GM12878 (cell line): ENCODE measurements around the gene CAMK2B. TPM values are rescaled to one million over a fixed set of nuclear protein-coding genes. Genes with fewer than 3 reads are reported as not detected.

Experiments used
- ATAC-seq: fragments of 200-7000 bp; cut with Tn5 transposase; 3 replicates; pipeline ENCODE4 v1.9.1; 2020; ENCODE audit warnings: mild to moderate bottlenecking, moderate library complexity
- BruUV-seq: library from RNA; stranded (reverse); fragments of 400-500 nt; replicated peaks from 2 replicates; lab custom pipeline; 2021; lab: Mats Ljungman, UMichigan
- CTCF ChIA-PET: fragments of 300-600 bp; sonication (Branson Sonifier 250); formaldehyde crosslinking; extraction: SDS; loops from one replicate; lab custom pipeline; 2021; ENCODE audit warnings: inconsistent platforms; lab: Yijun Ruan, JAX
- POLR2A ChIA-PET: fragments of 350-600 bp; formaldehyde crosslinking; extraction: SDS; loops from one replicate; lab custom pipeline; 2021; ENCODE audit warnings: inconsistent platforms; lab: Charles Lee
- RAD21 ChIA-PET: fragments of 300-600 bp; sonication (Branson Sonifier 250); formaldehyde crosslinking; loops from one replicate; lab custom pipeline; 2023; ENCODE audit warnings: antibody characterized with exemption; ENCODE audit not compliant: unreplicated experiment; lab: Charles Lee
- SMC1A ChIA-PET: fragments of 300-600 bp; sonication (Branson Sonifier 250); formaldehyde crosslinking; loops from one replicate; lab custom pipeline; 2023; ENCODE audit not compliant: unreplicated experiment, uncharacterized antibody; lab: Charles Lee
- DNase-seq: peaks from one replicate; pipeline ENCODE4 v3.0.0-alpha.2; 2011; ENCODE audit warnings: low read depth, low spot score
- FAIRE-seq: peaks from 3 replicates; lab custom pipeline; 2011; peaks lifted over from hg19 to GRCh38; lab: Jason Lieb, UNC
- H2AFZ ChIP-seq: 2 replicates; pipeline ENCODE4 v1.6.0; 2011; ENCODE audit warnings: low read depth, low read length, control low read depth; ENCODE audit not compliant: control insufficient read depth
- H3K27ac ChIP-seq: 2 replicates; pipeline ENCODE4 v1.5.1; 2011; ENCODE audit warnings: control low read depth; ENCODE audit not compliant: control insufficient read depth, insufficient read depth
- H3K27me3 ChIP-seq, 2 experiments: replicated peaks in 1 of 2; 2 replicates each; pipeline versions ENCODE4 v1.6.0 to v1.6.1; 2011; ENCODE audit warnings: low read length in 1 of 2; ENCODE audit not compliant: control insufficient read depth in 2 of 2, insufficient read depth in 2 of 2
- H3K36me3 ChIP-seq, 2 experiments: 2 replicates each; pipeline ENCODE4 v1.5.1; 2011; ENCODE audit warnings: low read length in 1 of 2; ENCODE audit not compliant: control insufficient read depth in 2 of 2, insufficient read depth in 2 of 2
- H3K4me1 ChIP-seq: 2 replicates; pipeline ENCODE4 v1.6.1; 2011; ENCODE audit warnings: mild to moderate bottlenecking, low read length, moderate library complexity, mixed read lengths; ENCODE audit not compliant: control insufficient read depth, insufficient read depth
- H3K4me2 ChIP-seq: 2 replicates; pipeline ENCODE4 v1.6.0; 2011; ENCODE audit warnings: control low read depth; ENCODE audit not compliant: control insufficient read depth, insufficient read depth
- H3K4me3 ChIP-seq: fragments of 200-600 bp; sonication (generic); 2 replicates; pipeline ENCODE4 v1.5.1; 2016
- H3K79me2 ChIP-seq: 2 replicates; pipeline ENCODE4 v1.6.0; 2011; ENCODE audit warnings: low read length; ENCODE audit not compliant: control insufficient read depth, insufficient read depth
- H3K9ac ChIP-seq: 2 replicates; pipeline ENCODE4 v1.8.0; 2011; ENCODE audit warnings: low read length, control low read depth, mixed read lengths; ENCODE audit not compliant: control insufficient read depth, insufficient read depth
- H3K9me3 ChIP-seq: replicated peaks from 3 replicates; pipeline ENCODE4 v1.5.1; 2011; ENCODE audit warnings: mild to moderate bottlenecking, low read length; ENCODE audit not compliant: control insufficient read depth, insufficient read depth
- H4K20me1 ChIP-seq: 2 replicates; pipeline ENCODE4 v1.6.0; 2011; ENCODE audit not compliant: control insufficient read depth, insufficient read depth
- BHLHE40 ChIP-seq, 2 experiments: fragments of 450-650 bp in 1 of 2; IDR thresholded peaks; 2 replicates each; pipeline ENCODE4 v1.6.1; 2011 to 2017; ENCODE audit warnings: low read depth in 2 of 2, borderline replicate concordance in 1 of 2, improper control_type of control experiment in 1 of 2, low read length in 1 of 2, mild to moderate bottlenecking in 1 of 2
- CHD2 ChIP-seq: IDR thresholded peaks from 2 replicates; pipeline ENCODE4 v1.6.1; 2011; ENCODE audit warnings: low read depth, low read length, improper control_type of control experiment, borderline replicate concordance
- POLR2AphosphoS2 ChIP-seq: IDR thresholded peaks from 2 replicates; pipeline ENCODE4 v1.6.1; 2011; ENCODE audit warnings: low read depth, mild to moderate bottlenecking, low read length, improper control_type of control experiment, moderate library complexity
- RFX5 ChIP-seq: IDR thresholded peaks from 2 replicates; pipeline ENCODE4 v1.6.1; 2011; ENCODE audit warnings: low read depth, low read length, improper control_type of control experiment
- SPI1 ChIP-seq: IDR thresholded peaks from 2 replicates; pipeline ENCODE4 v1.6.1; 2011; ENCODE audit warnings: low read depth, mild to moderate bottlenecking, low read length, moderate library complexity, borderline replicate concordance; ENCODE audit not compliant: insufficient read depth
- SRF ChIP-seq, 2 experiments: IDR thresholded peaks; 2 replicates each; pipeline ENCODE4 v1.6.1; 2011; ENCODE audit warnings: low read depth in 2 of 2, low read length in 2 of 2, mild to moderate bottlenecking in 1 of 2, moderate library complexity in 1 of 2
- TARDBP ChIP-seq: IDR thresholded peaks from 2 replicates; pipeline ENCODE4 v1.6.1; 2016; ENCODE audit warnings: borderline replicate concordance
- WGBS: methylation state at CpG from one replicate; pipeline ENCODE4 v1.1.6; 2016; ENCODE audit warnings: low lambda C conversion rate; ENCODE audit not compliant: insufficient replicate concordance, insufficient coverage; ENCODE audit errors: missing lambda C conversion rate; 5-methylcytosine and 5-hydroxymethylcytosine counted together
- in situ Hi-C: fragments of 300-500 bp; cut with MboI; formaldehyde crosslinking; loops from 9 replicates; pipeline ENCODE4 v1.14.3; 2018; ENCODE audit warnings: mixed read lengths
- intact Hi-C: fragments of 100-400 bp; cut with micrococcal nuclease; formaldehyde crosslinking; loops from one replicate; pipeline ENCODE4 v1.14.2; 2022; ENCODE audit not compliant: unreplicated experiment
- polyA plus RNA-seq, 11 experiments: library from polyadenylated mRNA; depleted of rRNA in 4 of 11; unstranded in 6 of 11; stranded (reverse) in 5 of 11; fragments of >200 nt; fragmentation: Nextera tagmentation in 4 of 11; fragmentation: Illumina TruSeq in 1 of 11; extraction: Ambion mirVana in 4 of 11; extraction: Trizol in 1 of 11; gene quantifications; 1 replicate in 1 of 11; 2 replicates in 10 of 11; pipeline versions ENCODE4 v1.2.1 to v1.2.3, GENCODE V29; 2011 to 2016; ENCODE audit warnings: inconsistent platforms in 2 of 11, missing spikeins in 2 of 11, low read depth in 1 of 11
- total RNA-seq, 4 experiments: library from RNA; depleted of rRNA in 3 of 4; stranded (reverse); fragments of >200 nt in 3 of 4; fragmentation: Illumina TruSeq in 1 of 4; extraction: Trizol in 1 of 4; gene quantifications; 2 replicates each; pipeline versions ENCODE4 v1.2.1 to v1.2.3, GENCODE V29; 2013 to 2021
- TF ChIP-seq, protein P1 (sequence below): IDR thresholded peaks from 2 replicates; pipeline ENCODE4 v1.6.1; 2012; ENCODE audit warnings: low read depth, low read length, improper control_type of control experiment
- TF ChIP-seq, protein P2 (sequence below): fragments of 450-650 bp; IDR thresholded peaks from 2 replicates; pipeline ENCODE4 v1.6.1; 2018; ENCODE audit warnings: borderline replicate concordance, mild to moderate bottlenecking; ENCODE audit not compliant: partially characterized antibody
- TF ChIP-seq, protein P3 (sequence below), 3 experiments: IDR thresholded peaks in 2 of 3; conservative IDR thresholded peaks in 1 of 3; 2 replicates each; pipeline ENCODE4 v1.5.1; 2011; ENCODE audit warnings: low read depth in 3 of 3, low read length in 3 of 3, mild to moderate bottlenecking in 3 of 3, control low read depth in 2 of 3, moderate library complexity in 2 of 3, inconsistent platforms in 1 of 3, mixed read lengths in 1 of 3; ENCODE audit not compliant: control insufficient read depth in 2 of 3, insufficient read depth in 1 of 3; ENCODE audit errors: extremely low read depth in 1 of 3
- TF ChIP-seq, protein P4 (sequence below): IDR thresholded peaks from 2 replicates; pipeline ENCODE4 v1.6.1; 2012; ENCODE audit warnings: low read depth, low read length, improper control_type of control experiment

CAMK2B gene
- total and polyA plus RNA-seq, 10 of the 15 experiments (the other 5 are each of a cell fraction or from before 2014, with no cell fraction given): 0.06 to 0.23 (median 0.11) TPM; not detected in 5

DNA sequence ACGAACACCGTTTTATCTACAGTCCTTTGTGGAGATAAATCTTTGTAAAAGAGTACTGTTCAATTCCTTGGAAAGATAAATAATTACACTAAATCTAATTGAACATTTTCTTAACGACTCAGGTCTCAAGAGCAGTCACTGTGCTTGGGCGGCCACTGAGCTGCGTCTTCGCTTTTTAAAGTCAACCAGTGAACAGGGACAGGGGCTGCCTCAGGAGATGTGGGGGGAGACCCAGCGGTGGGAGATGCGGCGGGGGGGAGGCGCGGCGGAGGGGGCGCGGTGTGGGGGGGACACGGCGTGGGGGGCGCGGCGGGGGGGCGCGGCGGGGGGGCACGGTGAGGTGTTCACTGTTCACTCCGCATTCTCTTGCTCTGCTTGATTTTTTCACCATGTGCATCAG lies 39.8 kb downstream of the CAMK2B start (continued):
- TF ChIP-seq, protein P1, sequence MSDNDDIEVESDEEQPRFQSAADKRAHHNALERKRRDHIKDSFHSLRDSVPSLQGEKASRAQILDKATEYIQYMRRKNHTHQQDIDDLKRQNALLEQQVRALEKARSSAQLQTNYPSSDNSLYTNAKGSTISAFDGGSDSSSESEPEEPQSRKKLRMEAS: no peak
- TF ChIP-seq, protein P2, sequence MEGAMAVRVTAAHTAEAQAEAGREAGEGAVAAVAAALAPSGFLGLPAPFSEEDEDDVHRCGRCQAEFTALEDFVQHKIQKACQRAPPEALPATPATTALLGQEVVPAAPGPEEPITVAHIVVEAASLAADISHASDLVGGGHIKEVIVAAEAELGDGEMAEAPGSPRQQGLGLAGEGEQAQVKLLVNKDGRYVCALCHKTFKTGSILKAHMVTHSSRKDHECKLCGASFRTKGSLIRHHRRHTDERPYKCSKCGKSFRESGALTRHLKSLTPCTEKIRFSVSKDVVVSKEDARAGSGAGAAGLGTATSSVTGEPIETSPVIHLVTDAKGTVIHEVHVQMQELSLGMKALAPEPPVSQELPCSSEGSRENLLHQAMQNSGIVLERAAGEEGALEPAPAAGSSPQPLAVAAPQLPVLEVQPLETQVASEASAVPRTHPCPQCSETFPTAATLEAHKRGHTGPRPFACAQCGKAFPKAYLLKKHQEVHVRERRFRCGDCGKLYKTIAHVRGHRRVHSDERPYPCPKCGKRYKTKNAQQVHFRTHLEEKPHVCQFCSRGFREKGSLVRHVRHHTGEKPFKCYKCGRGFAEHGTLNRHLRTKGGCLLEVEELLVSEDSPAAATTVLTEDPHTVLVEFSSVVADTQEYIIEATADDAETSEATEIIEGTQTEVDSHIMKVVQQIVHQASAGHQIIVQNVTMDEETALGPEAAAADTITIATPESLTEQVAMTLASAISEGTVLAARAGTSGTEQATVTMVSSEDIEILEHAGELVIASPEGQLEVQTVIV: no peak
- TF ChIP-seq, protein P3, sequence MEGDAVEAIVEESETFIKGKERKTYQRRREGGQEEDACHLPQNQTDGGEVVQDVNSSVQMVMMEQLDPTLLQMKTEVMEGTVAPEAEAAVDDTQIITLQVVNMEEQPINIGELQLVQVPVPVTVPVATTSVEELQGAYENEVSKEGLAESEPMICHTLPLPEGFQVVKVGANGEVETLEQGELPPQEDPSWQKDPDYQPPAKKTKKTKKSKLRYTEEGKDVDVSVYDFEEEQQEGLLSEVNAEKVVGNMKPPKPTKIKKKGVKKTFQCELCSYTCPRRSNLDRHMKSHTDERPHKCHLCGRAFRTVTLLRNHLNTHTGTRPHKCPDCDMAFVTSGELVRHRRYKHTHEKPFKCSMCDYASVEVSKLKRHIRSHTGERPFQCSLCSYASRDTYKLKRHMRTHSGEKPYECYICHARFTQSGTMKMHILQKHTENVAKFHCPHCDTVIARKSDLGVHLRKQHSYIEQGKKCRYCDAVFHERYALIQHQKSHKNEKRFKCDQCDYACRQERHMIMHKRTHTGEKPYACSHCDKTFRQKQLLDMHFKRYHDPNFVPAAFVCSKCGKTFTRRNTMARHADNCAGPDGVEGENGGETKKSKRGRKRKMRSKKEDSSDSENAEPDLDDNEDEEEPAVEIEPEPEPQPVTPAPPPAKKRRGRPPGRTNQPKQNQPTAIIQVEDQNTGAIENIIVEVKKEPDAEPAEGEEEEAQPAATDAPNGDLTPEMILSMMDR (IDR thresholded peaks at IDR 0.05 in 2 of 3, conservative IDR thresholded peaks at IDR 0.05 in 1 of 3; ENCODE audit: control insufficient read depth in 2 of 3, extremely low read depth in 1 of 3, insufficient read depth in 1 of 3, low read depth in 3 of 3, low read length in 3 of 3): no peak

DNA sequence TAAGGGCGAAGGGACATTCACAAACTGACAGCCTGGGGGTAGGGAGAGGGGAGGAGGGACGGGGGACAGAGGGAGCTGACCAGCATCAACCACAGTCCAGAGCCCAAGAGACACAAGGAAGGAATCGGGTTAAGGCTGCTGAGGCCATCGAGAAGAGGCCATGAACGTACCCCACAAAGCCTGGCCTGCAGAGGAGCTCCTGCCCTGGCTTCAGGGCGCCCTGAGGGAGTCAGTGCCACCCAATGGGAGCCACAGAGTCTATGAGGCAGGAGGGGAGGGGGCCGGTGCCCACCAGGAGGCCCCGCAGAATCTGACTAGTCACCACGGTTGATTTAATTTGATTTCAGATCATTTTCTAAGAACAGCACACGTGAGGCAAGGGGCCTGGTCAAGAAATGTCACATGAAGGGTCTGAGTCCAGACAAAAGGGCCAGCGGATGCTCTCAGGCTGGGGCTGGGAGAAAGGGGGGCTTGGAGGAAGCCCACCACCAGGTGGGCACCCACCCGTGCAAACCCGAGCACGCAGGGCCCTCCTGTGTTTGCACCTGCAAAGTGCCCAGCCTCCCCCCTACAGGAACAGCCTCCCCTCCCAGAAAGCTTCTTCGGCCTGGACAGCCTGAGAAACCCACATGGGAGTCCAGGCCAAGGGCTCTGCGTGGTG lies 40.4 kb downstream of the CAMK2B start:
- CTCF ChIA-PET: no interaction called here

More for the DNA sequence above, 40.4 kb downstream of the CAMK2B start:
- Histone ChIP-seq H3K36me3 (no peaks in the 10 kb centered on the region), H3K79me2 (no peaks in the 10 kb centered on the region), H2AFZ (no peak overlapping the region), H3K4me3 (no peak overlapping the region), H3K9me3 (no peaks in the 10 kb centered on the region), H3K4me1 (no peaks in the 10 kb centered on the region), H3K27me3 (no peaks in the 10 kb centered on the region; a peak in 1 of 4 replicates), H4K20me1 (no peaks in the 10 kb centered on the region), H3K27ac (no peak overlapping the region), H3K4me2 (no peak overlapping the region), H3K9ac (no peak overlapping the region)
- FAIRE-seq (no peak), DNase-seq (no peak), ATAC-seq (no peak)
- intact Hi-C loops: no loop called here
- in situ Hi-C loops: no loop called here
- 37% methylated on average over 16 of the region's 16 CpGs for WGBS
- BruUV-seq: no TSS peak
- RAD21 ChIA-PET: no interaction called here
- POLR2A ChIA-PET: no interaction called here
- no peak for TF ChIP-seq BHLHE40 (IDR thresholded peaks at IDR 0.05; ENCODE audit: borderline replicate concordance in 1 of 2, low read depth in 2 of 2, low read length in 1 of 2)
- no peak for TF ChIP-seq TARDBP
- no peak for TF ChIP-seq RFX5
- no peak for TF ChIP-seq POLR2AphosphoS2
- TF ChIP-seq SPI1: no peak
- TF ChIP-seq, protein P4, sequence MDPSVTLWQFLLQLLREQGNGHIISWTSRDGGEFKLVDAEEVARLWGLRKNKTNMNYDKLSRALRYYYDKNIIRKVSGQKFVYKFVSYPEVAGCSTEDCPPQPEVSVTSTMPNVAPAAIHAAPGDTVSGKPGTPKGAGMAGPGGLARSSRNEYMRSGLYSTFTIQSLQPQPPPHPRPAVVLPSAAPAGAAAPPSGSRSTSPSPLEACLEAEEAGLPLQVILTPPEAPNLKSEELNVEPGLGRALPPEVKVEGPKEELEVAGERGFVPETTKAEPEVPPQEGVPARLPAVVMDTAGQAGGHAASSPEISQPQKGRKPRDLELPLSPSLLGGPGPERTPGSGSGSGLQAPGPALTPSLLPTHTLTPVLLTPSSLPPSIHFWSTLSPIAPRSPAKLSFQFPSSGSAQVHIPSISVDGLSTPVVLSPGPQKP: no peak
- TF ChIP-seq CHD2: no peak
- no peak for TF ChIP-seq SRF (IDR thresholded peaks at IDR 0.05; ENCODE audit: low read depth in 2 of 2, low read length in 2 of 2)
- SMC1A ChIA-PET: no interaction called here
